IPS-18a (cell line): ENCODE results near the gene NEAT1.

ENCODE experiments used
- H3K27ac ChIP-seq: one replicate; pipeline ENCODE4 v1.5.1; 2013; ENCODE audit warnings: low read length
- H3K27me3 ChIP-seq: one replicate; pipeline ENCODE4 v1.6.1; 2013; ENCODE audit warnings: mild to moderate bottlenecking, low read length; ENCODE audit not compliant: control insufficient read depth, insufficient read depth
- H3K36me3 ChIP-seq: one replicate; pipeline ENCODE4 v1.6.1; 2013; ENCODE audit warnings: low read depth, low read length; ENCODE audit not compliant: control insufficient read depth
- H3K4me1 ChIP-seq: one replicate; pipeline ENCODE4 v1.6.1; 2013; ENCODE audit warnings: low read depth, low read length; ENCODE audit not compliant: control insufficient read depth
- H3K4me3 ChIP-seq: one replicate; pipeline ENCODE4 v1.5.1; 2013; ENCODE audit warnings: low read length
- H3K9ac ChIP-seq: one replicate; pipeline ENCODE4 v1.6.1; 2013; ENCODE audit warnings: mild to moderate bottlenecking, low read length, moderate library complexity
- H3K9me3 ChIP-seq: one replicate; pipeline ENCODE4 v1.6.1; 2013; ENCODE audit warnings: low read depth, low read length; ENCODE audit not compliant: control insufficient read depth

NEAT1 gene

GRCh38 chr11:65422633-65423515 is at the start of gene NEAT1:
TSS of gene NEAT1 (plus strand) at chr11:65422798.
- Histone ChIP-seq H3K27me3 (no peaks in the 10 kb centered on the region), H3K36me3 (no peaks in the 10 kb centered on the region), H3K4me1 (peaks cover 80% of the 10 kb centered on the region), H3K27ac (peak within 1 kb of the TSS; percentile 71), H3K9me3 (no peaks in the 10 kb centered on the region), H3K4me3 (peak within 1 kb of the TSS; percentile 68), H3K9ac (peak within 1 kb of the TSS; percentile 78)

GRCh38 chr11:65373839-65374580 is 48.6 kb upstream of the NEAT1 start:
- no peak overlapping the region for H3K9ac ChIP-seq
- no peaks in the 10 kb centered on the region for H3K9me3 ChIP-seq
- H3K36me3 ChIP-seq: no peaks in the 10 kb centered on the region
- H3K4me1 ChIP-seq: no peaks in the 10 kb centered on the region
- H3K27ac ChIP-seq: no peak overlapping the region
- no peaks in the 10 kb centered on the region for H3K27me3 ChIP-seq
- no peak overlapping the region for H3K4me3 ChIP-seq

- Histone ChIP-seq H3K9me3 (no peaks in the 10 kb centered on the region), H3K36me3 (no peaks in the 10 kb centered on the region), H3K27ac (no peak overlapping the region), H3K4me3 (no peak overlapping the region), H3K9ac (no peak overlapping the region), H3K4me1 (no peaks in the 10 kb centered on the region), H3K27me3 (no peaks in the 10 kb centered on the region)
Observed at GRCh38 chr11:65375012-65375411, 47.6 kb upstream of the NEAT1 start.

GRCh38 chr11:65376138-65376713 is 46.4 kb upstream of the NEAT1 start:
- H3K9me3 ChIP-seq: no peaks in the 10 kb centered on the region
- H3K9ac ChIP-seq: no peak overlapping the region
- H3K36me3 ChIP-seq: no peaks in the 10 kb centered on the region
- H3K27ac ChIP-seq: no peak overlapping the region
- no peaks in the 10 kb centered on the region for H3K27me3 ChIP-seq
- H3K4me3 ChIP-seq: no peak overlapping the region
- no peaks in the 10 kb centered on the region for H3K4me1 ChIP-seq

- no peaks in the 10 kb centered on the region for H3K4me1 ChIP-seq
- no peaks in the 10 kb centered on the region for H3K9me3 ChIP-seq
- H3K4me3 ChIP-seq: no peak overlapping the region
- H3K36me3 ChIP-seq: no peaks in the 10 kb centered on the region
- H3K27me3 ChIP-seq: no peaks in the 10 kb centered on the region
- no peak overlapping the region for H3K27ac ChIP-seq
- H3K9ac ChIP-seq: no peak overlapping the region
Observed at GRCh38 chr11:65377036-65377435, 45.6 kb upstream of the NEAT1 start.

- Histone ChIP-seq H3K9me3 (no peaks in the 10 kb centered on the region), H3K4me3 (no peak overlapping the region), H3K36me3 (no peaks in the 10 kb centered on the region), H3K9ac (no peak overlapping the region), H3K4me1 (peaks cover 7% of the 10 kb centered on the region), H3K27me3 (no peaks in the 10 kb centered on the region), H3K27ac (no peak overlapping the region)
Observed at GRCh38 chr11:65377777-65378176, 44.8 kb upstream of the NEAT1 start.

- H3K4me3 ChIP-seq: no peak overlapping the region
- no peaks in the 10 kb centered on the region for H3K36me3 ChIP-seq
- no peaks in the 10 kb centered on the region for H3K27me3 ChIP-seq
- H3K4me1 ChIP-seq: peaks cover 8% of the 10 kb centered on the region
- H3K27ac ChIP-seq: no peak overlapping the region
- no peaks in the 10 kb centered on the region for H3K9me3 ChIP-seq
- no peak overlapping the region for H3K9ac ChIP-seq
Observed at GRCh38 chr11:65378208-65378927, 44.2 kb upstream of the NEAT1 start.

GRCh38 chr11:65378928-65379638 is 43.5 kb upstream of the NEAT1 start:
- H3K27ac ChIP-seq: no peak overlapping the region
- peaks cover 8% of the 10 kb centered on the region for H3K4me1 ChIP-seq

GRCh38 chr11:65379698-65380459 is 42.7 kb upstream of the NEAT1 start:
- no peaks in the 10 kb centered on the region for H3K36me3 ChIP-seq
- no peak overlapping the region for H3K9ac ChIP-seq
- no peak overlapping the region for H3K27ac ChIP-seq
- H3K4me1 ChIP-seq: peaks cover 8% of the 10 kb centered on the region
- H3K4me3 ChIP-seq: no peak overlapping the region
- no peaks in the 10 kb centered on the region for H3K27me3 ChIP-seq
- H3K9me3 ChIP-seq: no peaks in the 10 kb centered on the region

More at GRCh38 chr11:65378928-65379638, 43.5 kb upstream of the NEAT1 start:
- Histone ChIP-seq H3K9ac (no peak overlapping the region), H3K36me3 (no peaks in the 10 kb centered on the region), H3K27me3 (no peaks in the 10 kb centered on the region), H3K9me3 (no peaks in the 10 kb centered on the region), H3K4me3 (no peak overlapping the region)

- peaks cover 8% of the 10 kb centered on the region for H3K4me1 ChIP-seq
- H3K9me3 ChIP-seq: no peaks in the 10 kb centered on the region
- H3K9ac ChIP-seq: no peak overlapping the region
- no peak overlapping the region for H3K27ac ChIP-seq
- no peaks in the 10 kb centered on the region for H3K36me3 ChIP-seq
- no peak overlapping the region for H3K4me3 ChIP-seq
- no peaks in the 10 kb centered on the region for H3K27me3 ChIP-seq
Observed at GRCh38 chr11:65380460-65381119, 42.0 kb upstream of the NEAT1 start.
